Nephron progenitor cell (in vitro differentiated cells): ENCODE measurements around the gene CRYBA4.
A peak's percentile ranks its signal among the peaks of the same experiment; 100 is the strongest.
"Not testable (repeated sequence)": the region's sequence is repeated elsewhere in the genome, so short reads cannot be mapped to it uniquely, and the experiment has no call there.

Source experiments
- DNase-seq: peaks from one replicate; pipeline ENCODE4 v3.0.0; 2021
- H3K27ac Mint-ChIP-seq: 2 replicates; pipeline ENCODE4 v1.8.0; 2021; ENCODE audit warnings: mild to moderate bottlenecking, moderate library complexity, mixed read lengths
- H3K27me3 Mint-ChIP-seq: 2 replicates; pipeline ENCODE4 v1.8.0; 2021; ENCODE audit warnings: mild to moderate bottlenecking, low read depth, mixed read lengths; ENCODE audit not compliant: poor library complexity
- H3K36me3 Mint-ChIP-seq: 2 replicates; pipeline ENCODE4 v1.8.0; 2021; ENCODE audit warnings: low read depth, mixed read lengths
- H3K4me1 Mint-ChIP-seq: 2 replicates; pipeline ENCODE4 v1.8.0; 2021; ENCODE audit warnings: mixed read lengths
- H3K4me3 Mint-ChIP-seq: 2 replicates; pipeline ENCODE4 v1.8.0; 2021; ENCODE audit warnings: mild to moderate bottlenecking, moderate library complexity, mixed read lengths
- H3K9me3 Mint-ChIP-seq: 2 replicates; pipeline ENCODE4 v1.8.0; 2021; ENCODE audit warnings: mild to moderate bottlenecking, moderate library complexity, mixed read lengths
- CTCF ChIP-seq: fragments of 200-600 bp; sonication (generic); IDR thresholded peaks from 2 replicates; pipeline ENCODE4 v1.5.0; 2021; ENCODE audit warnings: antibody characterized with exemption

Gene CRYBA4

GRCh38 chr22:26609287-26609686, 12.5 kb upstream of the CRYBA4 start:
- H3K36me3 Mint-ChIP-seq = no peaks in the 10 kb centered on the region
- H3K4me1 Mint-ChIP-seq = peaks cover 5% of the 10 kb centered on the region
- peaks cover 32% of the 10 kb centered on the region for H3K27me3 Mint-ChIP-seq
- no peak overlapping the region for H3K27ac Mint-ChIP-seq
- H3K9me3 Mint-ChIP-seq = no peaks in the 10 kb centered on the region
- H3K4me3 Mint-ChIP-seq = no peak overlapping the region
- DNase-seq = no peak
- no peak for TF ChIP-seq CTCF

- peaks cover 9% of the 10 kb centered on the region for H3K4me1 Mint-ChIP-seq
- H3K36me3 Mint-ChIP-seq = no peaks in the 10 kb centered on the region
- peaks cover 29% of the 10 kb centered on the region for H3K27me3 Mint-ChIP-seq
- H3K9me3 Mint-ChIP-seq = no peaks in the 10 kb centered on the region
- H3K27ac Mint-ChIP-seq = peak overlapping the region; percentile 26
- no peak for TF ChIP-seq CTCF
- no peak for DNase-seq
- H3K4me3 Mint-ChIP-seq = no peak overlapping the region
These were observed 11.4 kb upstream of the CRYBA4 start for GRCh38 chr22:26610072-26610958.

- Mint-ChIP-seq H3K4me1 (peaks cover 13% of the 10 kb centered on the region), H3K27me3 (peaks cover 29% of the 10 kb centered on the region), H3K9me3 (no peaks in the 10 kb centered on the region), H3K4me3 (no peak overlapping the region), H3K36me3 (no peaks in the 10 kb centered on the region), H3K27ac (no peak overlapping the region)
- no peak for TF ChIP-seq CTCF
- no peak for DNase-seq
These were observed 10.8 kb upstream of the CRYBA4 start for GRCh38 chr22:26610996-26611395.

- no peak overlapping the region for H3K27ac Mint-ChIP-seq
- no peaks in the 10 kb centered on the region for H3K36me3 Mint-ChIP-seq
- no peaks in the 10 kb centered on the region for H3K9me3 Mint-ChIP-seq
- H3K4me1 Mint-ChIP-seq = peaks cover 30% of the 10 kb centered on the region
- peaks cover 34% of the 10 kb centered on the region for H3K27me3 Mint-ChIP-seq
- DNase-seq = no peak
- no peak overlapping the region for H3K4me3 Mint-ChIP-seq
- no peak for TF ChIP-seq CTCF
These were observed 9.1 kb upstream of the CRYBA4 start for GRCh38 chr22:26612652-26613051.

- H3K4me3 Mint-ChIP-seq, H3K36me3 Mint-ChIP-seq, H3K27ac Mint-ChIP-seq, DNase-seq, H3K9me3 Mint-ChIP-seq: not testable (repeated sequence)
- H3K4me1 Mint-ChIP-seq = peaks cover 33% of the 10 kb centered on the region
- H3K27me3 Mint-ChIP-seq = peaks cover 34% of the 10 kb centered on the region
These were observed 8.0 kb upstream of the CRYBA4 start for GRCh38 chr22:26613753-26614152.

- Mint-ChIP-seq H3K4me1 (peaks cover 33% of the 10 kb centered on the region), H3K9me3 (no peaks in the 10 kb centered on the region), H3K36me3 (no peaks in the 10 kb centered on the region), H3K27me3 (peaks cover 32% of the 10 kb centered on the region), H3K4me3 (peak overlapping the region; percentile 52), H3K27ac (no peak overlapping the region)
- TF ChIP-seq CTCF = no peak
- no peak for DNase-seq
These were observed 7.4 kb upstream of the CRYBA4 start for GRCh38 chr22:26614322-26614721.
